Esophagus (tissue), 2 donors: ENCODE data around the gene VEGFB. TPM values are rescaled to one million over a fixed set of nuclear protein-coding genes. Genes with fewer than 3 reads are reported as not detected.

Experiments
- H3K27ac ChIP-seq, 2 donors: one replicate each; pipeline ENCODE4 v1.5.1; 2013; ENCODE audit warnings: low read depth in 2 of 2, mild to moderate bottlenecking in 2 of 2, inconsistent platforms in 1 of 2, low read length in 1 of 2, moderate library complexity in 1 of 2
- H3K27me3 ChIP-seq, 2 donors: one replicate each; pipeline ENCODE4 v1.6.1; 2013; ENCODE audit warnings: low read length in 2 of 2, control low read depth in 1 of 2, mild to moderate bottlenecking in 1 of 2; ENCODE audit not compliant: insufficient read depth in 2 of 2, control insufficient read depth in 1 of 2
- H3K36me3 ChIP-seq, 2 donors: one replicate each; pipeline ENCODE4 v1.6.1; 2013; ENCODE audit warnings: low read length in 1 of 2; ENCODE audit not compliant: control insufficient read depth in 2 of 2, insufficient read depth in 2 of 2
- H3K4me1 ChIP-seq, 2 donors: one replicate each; pipeline ENCODE4 v1.6.1; 2013; ENCODE audit warnings: low read length in 1 of 2; ENCODE audit not compliant: control insufficient read depth in 2 of 2, insufficient read depth in 2 of 2
- H3K4me3 ChIP-seq, 2 donors: one replicate each; pipeline ENCODE4 v1.5.1; 2013; ENCODE audit warnings: low read length in 2 of 2, mild to moderate bottlenecking in 2 of 2, low read depth in 1 of 2, moderate library complexity in 1 of 2
- H3K9me3 ChIP-seq, 2 donors: one replicate each; pipeline ENCODE4 v1.6.1; 2013; ENCODE audit warnings: mild to moderate bottlenecking in 2 of 2, low read depth in 1 of 2, low read length in 1 of 2, moderate library complexity in 1 of 2; ENCODE audit not compliant: control insufficient read depth in 2 of 2, insufficient read depth in 1 of 2
- WGBS, 2 donors: extraction: QIAGEN DNeasy Blood & Tissue Kit; methylation state at CpG; one replicate each; pipeline ENCODE4 v1.1.7; 2013; 5-methylcytosine and 5-hydroxymethylcytosine counted together
- polyA plus RNA-seq, 2 donors: library from polyadenylated mRNA; stranded (reverse); fragments of 200-250 nt; gene quantifications; one replicate each; pipeline ENCODE4 v1.2.3, GENCODE V29; 2013
- donor health status: healthy with polysubstance abuse.
- donor health status: Bipolar disorder and iron deficiency.

The VEGFB gene
- polyA plus RNA-seq, 2 donors: 34.6 to 48.1 TPM

- no peak overlapping the region for H3K27ac ChIP-seq
- peaks cover 11 to 47% of the 10 kb centered on the region in 2 donors for H3K36me3 ChIP-seq
- H3K9me3 ChIP-seq: no peaks in the 10 kb centered on the region
- 89% methylated on average over 35 of the region's 35 CpGs for WGBS, 2 donors
- no peak overlapping the region for H3K4me3 ChIP-seq
- H3K4me1 ChIP-seq: peaks cover 5 to 14% of the 10 kb centered on the region in 2 donors
- no peaks in the 10 kb centered on the region for H3K27me3 ChIP-seq
Measured at GRCh38 chr11:64255135-64256128, 21.0 kb downstream of the VEGFB start.

GRCh38 chr11:64256300-64256699 is 21.9 kb downstream of the VEGFB start:
- Histone ChIP-seq H3K36me3 (peaks cover 14 to 50% of the 10 kb centered on the region in 2 donors), H3K27me3 (no peaks in the 10 kb centered on the region), H3K4me1 (peaks cover 0 to 8% of the 10 kb centered on the region in 2 donors), H3K27ac (no peak overlapping the region), H3K9me3 (no peaks in the 10 kb centered on the region), H3K4me3 (no peak overlapping the region)
- 80 to 81% methylated on average over 15 of the region's 15 CpGs for WGBS, 2 donors

DNA sequence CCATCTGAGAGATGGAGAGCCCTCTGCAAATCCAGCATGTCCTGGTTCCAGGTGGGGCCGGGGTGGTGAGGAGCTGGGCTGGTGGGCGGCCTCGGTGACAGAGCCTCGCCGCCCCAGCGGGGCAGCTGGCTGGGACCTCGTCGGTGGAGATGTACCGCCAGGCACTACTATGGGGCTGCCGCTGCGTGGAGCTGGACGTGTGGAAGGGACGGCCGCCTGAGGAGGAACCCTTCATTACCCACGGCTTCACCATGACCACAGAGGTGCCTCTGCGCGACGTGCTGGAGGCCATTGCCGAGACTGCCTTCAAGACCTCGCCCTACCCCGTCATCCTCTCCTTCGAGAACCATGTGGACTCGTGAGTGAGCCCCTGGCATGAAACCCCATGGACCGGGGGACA is 24.0 kb downstream of the VEGFB start:
- Histone ChIP-seq H3K27me3 (no peaks in the 10 kb centered on the region), H3K36me3 (peaks cover 14 to 70% of the 10 kb centered on the region in 2 donors), H3K9me3 (no peaks in the 10 kb centered on the region), H3K4me1 (no peaks in the 10 kb centered on the region), H3K4me3 (no peak overlapping the region), H3K27ac (no peak overlapping the region)
- 89 to 91% methylated on average over 18 to 24 of the region's 24 CpGs for WGBS, 2 donors

GRCh38 chr11:64258946-64259532 is 24.7 kb downstream of the VEGFB start:
- Histone ChIP-seq H3K27ac (no peak overlapping the region), H3K4me3 (no peak overlapping the region), H3K27me3 (no peaks in the 10 kb centered on the region), H3K9me3 (no peaks in the 10 kb centered on the region), H3K36me3 (peaks cover 14 to 77% of the 10 kb centered on the region in 2 donors), H3K4me1 (no peaks in the 10 kb centered on the region)
- WGBS, 2 donors: 91 to 93% methylated on average over 27 to 32 of the region's 32 CpGs

DNA sequence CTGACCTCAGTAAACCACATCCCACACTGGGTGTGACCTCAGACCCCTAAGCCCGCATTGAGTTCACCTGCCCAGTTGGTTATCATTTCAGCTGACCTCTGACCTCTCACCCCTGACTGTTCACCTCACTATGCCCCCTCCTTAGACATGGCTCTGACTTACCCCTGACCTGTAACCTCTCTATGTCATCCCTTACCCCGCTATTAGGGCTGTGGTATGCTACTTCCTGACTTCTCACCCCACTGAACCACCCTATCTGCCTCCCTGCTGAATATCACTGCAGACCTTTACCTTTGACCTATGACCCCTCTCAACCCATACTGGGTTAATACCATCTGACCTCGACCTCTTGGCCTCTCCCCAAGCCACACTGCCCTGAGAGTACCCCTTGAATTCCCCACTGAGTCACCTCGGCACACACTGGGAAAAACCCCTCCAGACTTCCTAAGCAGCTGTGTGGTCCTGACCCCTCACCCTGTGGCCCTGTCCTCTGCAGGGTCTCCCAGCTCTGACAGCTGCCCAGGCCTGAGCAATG is 25.2 kb downstream of the VEGFB start:
- Histone ChIP-seq H3K36me3 (peaks cover 18 to 75% of the 10 kb centered on the region in 2 donors), H3K27ac (no peak overlapping the region), H3K4me1 (no peaks in the 10 kb centered on the region), H3K4me3 (no peak overlapping the region), H3K9me3 (no peaks in the 10 kb centered on the region), H3K27me3 (no peaks in the 10 kb centered on the region)
- WGBS, 2 donors: 79 to 81% methylated on average over 4 of the region's 4 CpGs

DNA sequence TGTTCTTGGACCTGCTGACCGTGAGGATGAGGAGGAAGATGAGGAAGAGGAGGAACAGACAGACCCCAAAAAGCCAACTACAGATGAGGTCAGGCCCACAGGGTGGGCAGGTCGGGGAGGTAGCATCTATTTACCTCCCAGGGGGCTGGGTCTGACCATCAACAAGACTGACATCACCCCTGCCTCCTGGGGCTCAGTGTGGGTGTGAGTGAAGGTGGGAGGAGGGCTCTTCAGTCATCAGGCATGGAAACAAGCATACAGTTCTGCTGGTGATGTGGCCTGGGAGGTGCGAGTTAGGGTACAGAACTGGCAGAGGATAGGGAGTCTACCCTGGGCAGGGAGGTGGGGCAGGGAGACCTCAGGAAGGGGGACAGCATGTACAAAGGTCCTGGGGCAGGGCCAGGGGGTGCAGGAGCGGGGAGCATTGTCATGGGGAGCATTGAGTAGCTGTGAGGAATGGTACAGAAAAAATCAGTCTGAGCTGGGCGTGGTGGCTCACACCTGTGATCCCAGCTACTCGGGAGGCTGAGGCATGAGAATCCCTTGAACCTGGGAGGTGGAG is 25.8 kb downstream of the VEGFB start:
- Histone ChIP-seq H3K27ac (no peak overlapping the region), H3K4me3 (no peak overlapping the region), H3K27me3 (no peaks in the 10 kb centered on the region), H3K9me3 (no peaks in the 10 kb centered on the region), H3K36me3 (peaks cover 18 to 73% of the 10 kb centered on the region in 2 donors), H3K4me1 (no peaks in the 10 kb centered on the region)
- WGBS, 2 donors: 91 to 94% methylated on average over 6 of the region's 6 CpGs

DNA sequence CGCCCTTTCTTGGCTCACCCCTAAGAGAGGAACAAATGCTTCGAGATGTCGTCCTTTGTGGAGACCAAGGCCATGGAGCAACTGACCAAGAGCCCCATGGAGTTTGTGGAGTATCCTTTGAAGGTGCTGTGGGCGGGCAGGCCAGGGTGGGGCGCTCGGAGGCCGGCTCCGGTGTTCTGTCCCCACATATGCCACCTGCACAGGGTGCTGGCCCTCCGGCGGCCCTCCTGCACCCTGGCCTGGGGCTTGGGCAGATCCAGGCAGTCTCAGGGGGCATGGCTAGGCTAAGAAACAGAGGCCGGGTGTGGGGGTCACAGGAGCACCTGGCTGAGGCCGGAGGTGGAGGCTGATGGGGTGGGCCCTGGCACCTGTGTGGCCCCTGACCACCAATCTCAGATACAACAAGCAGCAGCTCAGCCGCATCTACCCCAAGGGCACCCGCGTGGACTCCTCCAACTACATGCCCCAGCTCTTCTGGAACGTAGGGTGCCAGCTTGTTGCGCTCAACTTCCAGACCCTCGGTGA is 27.2 kb downstream of the VEGFB start:
- Histone ChIP-seq H3K27ac (no peak overlapping the region), H3K4me1 (no peaks in the 10 kb centered on the region), H3K36me3 (peaks cover 16 to 73% of the 10 kb centered on the region in 2 donors), H3K4me3 (no peak overlapping the region), H3K9me3 (no peaks in the 10 kb centered on the region), H3K27me3 (no peaks in the 10 kb centered on the region)
- WGBS, 2 donors: 86 to 88% methylated on average over 18 of the region's 18 CpGs

- 92% methylated on average over 42 of the region's 42 CpGs for WGBS, 2 donors
- Histone ChIP-seq H3K4me1 (peaks cover 0 to 5% of the 10 kb centered on the region in 2 donors), H3K27me3 (no peaks in the 10 kb centered on the region), H3K27ac (no peak overlapping the region), H3K9me3 (no peaks in the 10 kb centered on the region), H3K4me3 (no peak overlapping the region), H3K36me3 (peaks cover 15 to 75% of the 10 kb centered on the region in 2 donors)
Measured at GRCh38 chr11:64262271-64263002, 28.1 kb downstream of the VEGFB start.
